IMR-90 (cell line): ENCODE measurements around the gene SMC5. TPM values are rescaled to one million over a fixed set of nuclear protein-coding genes. Genes with fewer than 3 reads are reported as not detected.
A peak's percentile ranks its signal among the peaks of the same experiment; 100 is the strongest.

Source experiments
- ATAC-seq: fragments of 200-7000 bp; cut with Tn5 transposase; 2 replicates; pipeline ENCODE4 v1.9.1; 2020; ENCODE audit warnings: low read depth, mild to moderate bottlenecking, moderate library complexity
- BruUV-seq: library from RNA; stranded (reverse); fragments of 400-500 nt; replicated peaks from 2 replicates; lab custom pipeline; 2021; lab: Mats Ljungman, UMichigan
- CTCF ChIA-PET: fragments of 300-600 bp; formaldehyde crosslinking; extraction: SDS; loops from one replicate; lab custom pipeline; 2021; ENCODE audit warnings: antibody characterized with exemption; lab: Yijun Ruan, JAX
- POLR2A ChIA-PET: fragments of 300-600 bp; sonication (Branson Sonifier 250); formaldehyde crosslinking; loops from one replicate; lab custom pipeline; 2022; ENCODE audit warnings: antibody characterized with exemption; ENCODE audit not compliant: unreplicated experiment; lab: Charles Lee
- DNase-seq: peaks from one replicate; pipeline ENCODE4 v3.0.0; 2013
- H2AFZ ChIP-seq: replicated peaks from 2 replicates; pipeline ENCODE3; 2013; ENCODE audit warnings: low read length, mild to moderate bottlenecking; ENCODE audit not compliant: poor library complexity
- H2AK5ac ChIP-seq: 2 replicates; pipeline ENCODE4 v1.6.1; 2013; ENCODE audit warnings: low read depth, low read length, inconsistent platforms
- H2AK9ac ChIP-seq: replicated peaks from 2 replicates; pipeline ENCODE3; 2013; ENCODE audit warnings: mild to moderate bottlenecking, low read depth, low read length, moderate library complexity; ENCODE audit not compliant: poor library complexity
- H2BK120ac ChIP-seq: 2 replicates; pipeline ENCODE4 v1.6.1; 2013; ENCODE audit warnings: low read depth, low read length, inconsistent platforms
- H2BK15ac ChIP-seq: 3 replicates; pipeline ENCODE4 v1.6.1; 2013; ENCODE audit warnings: low read depth, low read length, inconsistent platforms
- H2BK20ac ChIP-seq: 2 replicates; pipeline ENCODE4 v1.6.1; 2013; ENCODE audit warnings: low read depth, mild to moderate bottlenecking, inconsistent platforms, low read length, moderate library complexity
- H2BK5ac ChIP-seq: 2 replicates; pipeline ENCODE4 v1.6.1; 2013; ENCODE audit warnings: mild to moderate bottlenecking, low read depth, low read length, inconsistent platforms; ENCODE audit not compliant: poor library complexity, severe bottlenecking
- H3K14ac ChIP-seq: replicated peaks from 2 replicates; pipeline ENCODE4 v1.6.1; 2013; ENCODE audit warnings: low read depth, low read length, inconsistent platforms
- H3K18ac ChIP-seq: 2 replicates; pipeline ENCODE4 v1.6.1; 2013; ENCODE audit warnings: low read depth, low read length, control low read depth
- H3K23ac ChIP-seq: 2 replicates; pipeline ENCODE4 v1.6.1; 2013; ENCODE audit warnings: low read depth, low read length, inconsistent platforms
- H3K27ac ChIP-seq: 2 replicates; pipeline ENCODE4 v1.5.1; 2013; ENCODE audit warnings: mild to moderate bottlenecking, control low read depth, low read length; ENCODE audit not compliant: insufficient read depth
- H3K27me3 ChIP-seq: 2 replicates; pipeline ENCODE4 v1.6.1; 2013; ENCODE audit warnings: low read length; ENCODE audit not compliant: control insufficient read depth, insufficient read depth
- H3K36me3 ChIP-seq: 2 replicates; pipeline ENCODE4 v1.6.1; 2013; ENCODE audit warnings: low read length, mixed read lengths; ENCODE audit not compliant: control insufficient read depth, insufficient read depth
- H3K4ac ChIP-seq: 2 replicates; pipeline ENCODE4 v1.6.1; 2013; ENCODE audit warnings: low read depth, low read length, inconsistent platforms
- H3K4me1 ChIP-seq: 2 replicates; pipeline ENCODE4 v1.6.1; 2013; ENCODE audit warnings: low read length, mixed read lengths; ENCODE audit not compliant: control insufficient read depth, insufficient read depth
- H3K4me2 ChIP-seq: 2 replicates; pipeline ENCODE4 v1.6.1; 2013; ENCODE audit warnings: low read depth, mild to moderate bottlenecking, control low read depth, low read length, moderate library complexity
- H3K4me3 ChIP-seq: 2 replicates; pipeline ENCODE4 v1.5.1; 2013; ENCODE audit warnings: low read depth, mild to moderate bottlenecking, control low read depth, low read length, moderate library complexity; ENCODE audit not compliant: insufficient read depth
- H3K56ac ChIP-seq: 2 replicates; pipeline ENCODE4 v1.6.1; 2013; ENCODE audit warnings: low read length, inconsistent platforms; ENCODE audit not compliant: insufficient read depth; ENCODE audit errors: extremely low read depth
- H3K79me1 ChIP-seq, 2 experiments: 2 replicates each; pipeline ENCODE4 v1.6.1; 2013; ENCODE audit warnings: low read length in 2 of 2, inconsistent platforms in 1 of 2, low read depth in 1 of 2
- H3K9ac ChIP-seq: 2 replicates; pipeline ENCODE4 v1.6.1; 2013; ENCODE audit warnings: low read depth, low read length, control low read depth
- H3K9me1 ChIP-seq: 2 replicates; pipeline ENCODE4 v1.6.1; 2013; ENCODE audit warnings: low read length, inconsistent platforms; ENCODE audit not compliant: insufficient read depth
- H3K9me3 ChIP-seq: 2 replicates; pipeline ENCODE4 v1.6.1; 2013; ENCODE audit warnings: low read length; ENCODE audit not compliant: control insufficient read depth, insufficient read depth
- H4K20me1 ChIP-seq: 2 replicates; pipeline ENCODE4 v1.6.1; 2013; ENCODE audit warnings: low read length, inconsistent platforms; ENCODE audit not compliant: insufficient read depth
- H4K5ac ChIP-seq: 2 replicates; pipeline ENCODE4 v1.6.1; 2013; ENCODE audit warnings: mild to moderate bottlenecking, low read depth, low read length, control low read depth
- H4K8ac ChIP-seq, 2 experiments: 2 replicates each; pipeline ENCODE4 v1.6.1; 2013; ENCODE audit warnings: low read depth in 2 of 2, low read length in 2 of 2, control low read depth in 1 of 2, inconsistent platforms in 1 of 2
- H4K91ac ChIP-seq: 2 replicates; pipeline ENCODE4 v1.6.1; 2013; ENCODE audit warnings: low read depth, low read length, inconsistent platforms; ENCODE audit not compliant: insufficient read depth
- FOS ChIP-seq: fragments of 150-350 bp; IDR thresholded peaks from 2 replicates; pipeline ENCODE4 v1.6.1; 2016; ENCODE audit warnings: low read depth, low read length
- MAZ ChIP-seq: IDR thresholded peaks from 2 replicates; pipeline ENCODE4 v1.6.1; 2012; ENCODE audit warnings: low read depth, mild to moderate bottlenecking, low read length, improper control_type of control experiment, moderate library complexity, borderline replicate concordance
- RCOR1 ChIP-seq: IDR thresholded peaks from 2 replicates; pipeline ENCODE4 v1.6.1; 2012; ENCODE audit warnings: mild to moderate bottlenecking, low read length, improper control_type of control experiment; ENCODE audit not compliant: insufficient replicate concordance
- WGBS, 2 experiments: methylation state at CpG; one replicate each; pipeline versions ENCODE4 v1.1.5 to v1.1.7; 2013; ENCODE audit warnings: missing lambda C conversion rate in 2 of 2; ENCODE audit not compliant: insufficient read length in 1 of 2; ENCODE audit errors: extremely low coverage in 2 of 2; 5-methylcytosine and 5-hydroxymethylcytosine counted together
- dilution Hi-C: fragments of 300-500 bp; cut with HindIII; formaldehyde crosslinking; loops from one replicate; pipeline ENCODE4 v1.14.3; 2018; ENCODE audit warnings: low sequenced_read_pairs; ENCODE audit not compliant: unreplicated experiment
- in situ Hi-C: fragments of 300-500 bp; cut with MboI; formaldehyde crosslinking; loops from 3 replicates; pipeline ENCODE4 v1.14.3; 2019; ENCODE audit warnings: low sequenced_read_pairs, inconsistent platforms, mixed read lengths
- intact Hi-C: fragments of 100-400 bp; cut with micrococcal nuclease; formaldehyde crosslinking; loops from 2 replicates; pipeline ENCODE4 v1.10.0; 2022
- polyA plus RNA-seq, 3 experiments: library from polyadenylated mRNA; depleted of rRNA; stranded (reverse); fragments of >200 nt; gene quantifications; 2 replicates each; pipeline ENCODE4 v1.2.3, GENCODE V29; 2012; ENCODE audit warnings: low replicate concordance in 1 of 3
- total RNA-seq: library from RNA; depleted of rRNA; stranded (reverse); fragments of >200 nt; gene quantifications from 2 replicates; pipeline ENCODE4 v1.2.3, GENCODE V29; 2012
- TF ChIP-seq, protein P1 (sequence below): conservative IDR thresholded peaks from 2 replicates; pipeline ENCODE4 v1.5.1; 2012; ENCODE audit warnings: mild to moderate bottlenecking, low read depth, low read length, improper control_type of control experiment
- TF ChIP-seq, protein P2 (sequence below): fragments of 150-350 bp; IDR thresholded peaks from 2 replicates; pipeline ENCODE4 v1.6.1; 2016; ENCODE audit warnings: low read depth, mild to moderate bottlenecking, low read length, moderate library complexity, borderline replicate concordance

SMC5 gene
- total and polyA plus RNA-seq, 2 of the 4 experiments (the other 2 are of a cell fraction) = 12.0 to 13.3 TPM

DNA sequence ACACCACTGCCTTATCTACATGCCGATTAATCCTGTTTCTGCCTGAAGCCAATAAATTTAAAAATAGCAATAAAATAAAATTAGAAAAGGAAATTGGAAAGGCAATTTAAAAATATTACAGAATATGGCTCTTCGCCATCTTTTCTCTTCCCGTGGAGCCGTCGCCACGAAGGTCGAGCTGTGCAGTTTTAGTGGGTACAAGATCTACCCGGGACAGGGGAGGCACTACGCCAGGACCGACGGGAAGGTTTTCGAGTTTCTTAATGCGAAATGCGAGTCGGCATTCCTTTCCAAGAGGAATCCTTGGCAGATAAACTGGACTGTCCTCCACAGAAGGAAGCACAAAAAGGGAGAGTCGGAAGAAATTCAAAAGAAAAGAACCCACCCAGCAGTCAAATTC is 41.7 kb upstream of the SMC5 start (continued):
- TF ChIP-seq, protein P1, sequence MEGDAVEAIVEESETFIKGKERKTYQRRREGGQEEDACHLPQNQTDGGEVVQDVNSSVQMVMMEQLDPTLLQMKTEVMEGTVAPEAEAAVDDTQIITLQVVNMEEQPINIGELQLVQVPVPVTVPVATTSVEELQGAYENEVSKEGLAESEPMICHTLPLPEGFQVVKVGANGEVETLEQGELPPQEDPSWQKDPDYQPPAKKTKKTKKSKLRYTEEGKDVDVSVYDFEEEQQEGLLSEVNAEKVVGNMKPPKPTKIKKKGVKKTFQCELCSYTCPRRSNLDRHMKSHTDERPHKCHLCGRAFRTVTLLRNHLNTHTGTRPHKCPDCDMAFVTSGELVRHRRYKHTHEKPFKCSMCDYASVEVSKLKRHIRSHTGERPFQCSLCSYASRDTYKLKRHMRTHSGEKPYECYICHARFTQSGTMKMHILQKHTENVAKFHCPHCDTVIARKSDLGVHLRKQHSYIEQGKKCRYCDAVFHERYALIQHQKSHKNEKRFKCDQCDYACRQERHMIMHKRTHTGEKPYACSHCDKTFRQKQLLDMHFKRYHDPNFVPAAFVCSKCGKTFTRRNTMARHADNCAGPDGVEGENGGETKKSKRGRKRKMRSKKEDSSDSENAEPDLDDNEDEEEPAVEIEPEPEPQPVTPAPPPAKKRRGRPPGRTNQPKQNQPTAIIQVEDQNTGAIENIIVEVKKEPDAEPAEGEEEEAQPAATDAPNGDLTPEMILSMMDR = no peak
- no peak for TF ChIP-seq MAZ

DNA sequence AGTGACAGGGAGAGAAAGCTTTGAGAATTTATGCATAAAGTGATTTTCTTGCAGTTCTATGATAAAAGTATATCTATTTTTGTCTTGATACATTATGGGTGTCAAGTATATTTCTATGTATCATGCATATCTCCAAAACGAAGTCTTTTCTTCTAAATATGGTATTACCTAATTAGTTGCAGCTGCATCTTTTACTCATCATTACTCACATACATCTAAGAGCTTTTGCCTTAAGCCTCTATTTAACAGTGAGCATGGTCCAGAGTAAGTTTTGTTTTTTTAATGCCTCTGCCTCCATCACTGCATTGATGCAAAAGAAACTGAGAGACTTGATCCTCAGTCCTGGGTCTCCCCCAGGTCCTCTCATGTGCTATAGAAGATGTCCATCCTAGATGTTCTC is 40.0 kb upstream of the SMC5 start:
- DNase-seq = peak; percentile 87
- dilution Hi-C loops = no loop called here
- Histone ChIP-seq H4K8ac (no peak overlapping the region), H3K23ac (no peak overlapping the region), H3K9me3 (no peaks in the 10 kb centered on the region), H2BK15ac (no peak overlapping the region), H2BK120ac (no peak overlapping the region), H3K36me3 (no peaks in the 10 kb centered on the region), H4K20me1 (no peaks in the 10 kb centered on the region), H2BK20ac (no peak overlapping the region), H2AFZ (no peak overlapping the region), H2BK5ac (no peak overlapping the region), H3K27me3 (no peaks in the 10 kb centered on the region), H3K4me1 (peaks cover 2% of the 10 kb centered on the region), H4K91ac (no peak overlapping the region), H3K4me3 (no peak overlapping the region), H3K9ac (no peak overlapping the region), H3K9me1 (0 out of 2 replicates have a peak, but pooled peaks cover 9% of the 10 kb centered on the region), H3K4me2 (no peak overlapping the region), H3K14ac (0 out of 2 replicates have a peak overlapping the region, but pooled peaks have one; percentile 8), H3K79me1 (peaks cover 0 to 6% of the 10 kb centered on the region in 2 experiments; a peak in 2 of 4 replicates), H3K18ac (no peak overlapping the region), H4K5ac (no peak overlapping the region), H2AK9ac (no peak overlapping the region), H3K56ac (no peak overlapping the region), H3K27ac (no peak overlapping the region), H3K4ac (no peak overlapping the region), H2AK5ac (no peak overlapping the region)
- TF ChIP-seq FOS (no peak), RCOR1 (no peak)
- TF ChIP-seq, protein P2, sequence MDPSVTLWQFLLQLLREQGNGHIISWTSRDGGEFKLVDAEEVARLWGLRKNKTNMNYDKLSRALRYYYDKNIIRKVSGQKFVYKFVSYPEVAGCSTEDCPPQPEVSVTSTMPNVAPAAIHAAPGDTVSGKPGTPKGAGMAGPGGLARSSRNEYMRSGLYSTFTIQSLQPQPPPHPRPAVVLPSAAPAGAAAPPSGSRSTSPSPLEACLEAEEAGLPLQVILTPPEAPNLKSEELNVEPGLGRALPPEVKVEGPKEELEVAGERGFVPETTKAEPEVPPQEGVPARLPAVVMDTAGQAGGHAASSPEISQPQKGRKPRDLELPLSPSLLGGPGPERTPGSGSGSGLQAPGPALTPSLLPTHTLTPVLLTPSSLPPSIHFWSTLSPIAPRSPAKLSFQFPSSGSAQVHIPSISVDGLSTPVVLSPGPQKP = no peak
- in situ Hi-C loops = no loop called here
- intact Hi-C loops = no loop called here
- POLR2A ChIA-PET = no interaction called here
- BruUV-seq = no TSS peak
- CTCF ChIA-PET = interaction anchor here (0.8 kb wide), 1 partner anchor 58 kb away, joined by 3 read pairs; no protein-coding TSS in a partner anchor
- peak; percentile 85 for ATAC-seq
- no CpG with 5 or more reads among the region's 1 CpG for WGBS, 2 experiments
